Measurements from ENCODE around the gene KPTN. TPM values are rescaled to one million over a fixed set of nuclear protein-coding genes. Genes with fewer than 3 reads are reported as not detected.

Gene KPTN
- total RNA-seq, 1 experiment from 2014 or later, result 22.8 TPM

DNA sequence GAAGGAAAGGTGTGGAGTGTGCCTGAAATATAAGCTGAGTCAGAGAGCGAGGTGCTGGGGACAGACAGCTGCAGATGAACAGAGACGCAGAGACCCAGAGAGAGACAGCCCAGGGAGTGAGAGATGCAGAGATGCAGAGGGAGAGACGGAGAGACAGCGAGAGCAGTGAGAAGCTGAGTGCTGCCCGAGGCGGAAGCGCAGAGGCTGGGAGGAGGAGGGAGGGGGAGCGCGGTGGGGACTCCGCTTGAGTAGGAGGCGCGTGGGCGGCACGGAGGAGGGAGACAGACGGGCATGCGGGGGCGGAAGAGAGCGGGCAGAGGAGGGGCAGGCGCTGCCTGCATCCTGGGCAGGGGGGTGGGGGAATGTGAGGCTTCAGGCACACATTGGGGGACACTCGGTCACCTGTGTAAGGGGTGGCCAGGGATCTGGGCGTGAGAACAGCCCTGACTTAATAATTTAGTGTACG is 38.0 kb downstream of the KPTN start:
- DNase-seq, result peak; percentile 65
- Mint-ChIP-seq H3K36me3 (ENCODE audit: insufficient read depth, unreplicated experiment) (no peaks in the 10 kb centered on the region), H3K27ac (ENCODE audit: unreplicated experiment) (no peak overlapping the region), H3K27me3 (ENCODE audit: unreplicated experiment) (peaks cover 100% of the 10 kb centered on the region), H3K4me3 (ENCODE audit: low read depth, unreplicated experiment) (peak overlapping the region; percentile 36), H3K4me1 (ENCODE audit: low read depth, unreplicated experiment) (peaks cover 13% of the 10 kb centered on the region), H3K9me3 (ENCODE audit: low read depth, unreplicated experiment) (no peaks in the 10 kb centered on the region)
- CTCF ChIA-PET, result interaction anchor here (0.6 to 1.4 kb wide), 4 partner anchors 9 to 332 kb away, joined by 3 to 11 read pairs (median 4); partner anchors contain the start of gene KPTN
- BruUV-seq (replicated peaks), result no TSS peak
- intact Hi-C loops (cut with micrococcal nuclease; ENCODE audit: unreplicated experiment), result no loop called here
- TF ChIP-seq, protein P1, sequence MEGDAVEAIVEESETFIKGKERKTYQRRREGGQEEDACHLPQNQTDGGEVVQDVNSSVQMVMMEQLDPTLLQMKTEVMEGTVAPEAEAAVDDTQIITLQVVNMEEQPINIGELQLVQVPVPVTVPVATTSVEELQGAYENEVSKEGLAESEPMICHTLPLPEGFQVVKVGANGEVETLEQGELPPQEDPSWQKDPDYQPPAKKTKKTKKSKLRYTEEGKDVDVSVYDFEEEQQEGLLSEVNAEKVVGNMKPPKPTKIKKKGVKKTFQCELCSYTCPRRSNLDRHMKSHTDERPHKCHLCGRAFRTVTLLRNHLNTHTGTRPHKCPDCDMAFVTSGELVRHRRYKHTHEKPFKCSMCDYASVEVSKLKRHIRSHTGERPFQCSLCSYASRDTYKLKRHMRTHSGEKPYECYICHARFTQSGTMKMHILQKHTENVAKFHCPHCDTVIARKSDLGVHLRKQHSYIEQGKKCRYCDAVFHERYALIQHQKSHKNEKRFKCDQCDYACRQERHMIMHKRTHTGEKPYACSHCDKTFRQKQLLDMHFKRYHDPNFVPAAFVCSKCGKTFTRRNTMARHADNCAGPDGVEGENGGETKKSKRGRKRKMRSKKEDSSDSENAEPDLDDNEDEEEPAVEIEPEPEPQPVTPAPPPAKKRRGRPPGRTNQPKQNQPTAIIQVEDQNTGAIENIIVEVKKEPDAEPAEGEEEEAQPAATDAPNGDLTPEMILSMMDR (IDR thresholded peaks at IDR 0.05; ENCODE audit: unreplicated experiment), result no peak

DNA sequence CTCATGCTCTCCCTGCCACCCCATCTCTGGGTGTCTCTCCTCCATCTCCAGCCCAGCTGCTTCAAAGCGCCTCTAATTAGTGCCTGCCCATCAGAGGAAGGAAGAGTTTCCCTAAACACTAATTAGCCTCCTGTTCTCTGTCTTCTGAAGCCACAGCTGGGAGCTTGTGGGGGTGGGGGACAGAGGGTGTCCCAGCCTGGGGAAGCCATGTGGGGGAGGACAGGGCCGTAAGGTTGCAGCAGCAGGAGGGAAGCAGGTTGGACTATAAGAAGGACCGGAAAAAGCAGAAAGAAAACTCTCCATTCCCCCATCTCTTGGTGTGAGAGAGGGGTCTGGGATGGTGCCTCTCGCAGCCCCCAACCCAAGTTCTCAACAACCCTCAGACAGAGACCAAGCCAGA is 38.5 kb downstream of the KPTN start:
- peak overlapping the region; percentile 36 for H3K4me3 Mint-ChIP-seq (ENCODE audit: low read depth, unreplicated experiment)
- H3K9me3 Mint-ChIP-seq (ENCODE audit: low read depth, unreplicated experiment), result no peaks in the 10 kb centered on the region
- TF ChIP-seq, protein P1 (IDR thresholded peaks at IDR 0.05; ENCODE audit: unreplicated experiment), result no peak
- H3K36me3 Mint-ChIP-seq (ENCODE audit: insufficient read depth, unreplicated experiment), result no peaks in the 10 kb centered on the region
- peaks cover 100% of the 10 kb centered on the region for H3K27me3 Mint-ChIP-seq (ENCODE audit: unreplicated experiment)
- DNase-seq, result no peak
- no peak overlapping the region for H3K27ac Mint-ChIP-seq (ENCODE audit: unreplicated experiment)
- no TSS peak for BruUV-seq (replicated peaks)
- CTCF ChIA-PET, result interaction anchor here (0.6 to 1.4 kb wide), 3 partner anchors 9 to 332 kb away, joined by 3 to 11 read pairs (median 3); no protein-coding TSS in a partner anchor
- intact Hi-C loops (cut with micrococcal nuclease; ENCODE audit: unreplicated experiment), result no loop called here
- peaks cover 13% of the 10 kb centered on the region for H3K4me1 Mint-ChIP-seq (ENCODE audit: low read depth, unreplicated experiment)

DNA sequence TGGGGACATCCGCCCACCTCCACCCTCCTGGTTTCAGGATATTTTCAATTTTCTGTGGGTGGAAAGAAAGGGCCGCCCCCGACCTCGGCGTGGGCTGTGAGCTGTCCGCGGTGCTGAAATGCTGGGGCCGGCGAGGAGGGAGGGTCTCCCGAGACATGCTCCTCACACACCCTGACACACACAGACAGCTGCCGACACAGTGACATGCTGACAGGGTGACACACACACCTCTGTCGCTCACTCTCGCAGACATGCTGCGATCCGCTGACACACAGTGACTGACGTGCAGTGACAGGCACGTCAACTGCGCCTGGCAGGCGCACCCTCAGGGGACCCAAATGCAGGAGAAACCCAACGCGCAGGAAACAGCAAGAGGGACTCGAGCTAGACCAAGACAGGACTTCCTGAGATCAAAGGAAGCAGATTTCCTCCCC is 39.6 kb downstream of the KPTN start:
- Mint-ChIP-seq H3K27me3 (ENCODE audit: unreplicated experiment) (peaks cover 100% of the 10 kb centered on the region), H3K9me3 (ENCODE audit: low read depth, unreplicated experiment) (no peaks in the 10 kb centered on the region), H3K27ac (ENCODE audit: unreplicated experiment) (no peak overlapping the region), H3K4me3 (ENCODE audit: low read depth, unreplicated experiment) (no peak overlapping the region), H3K4me1 (ENCODE audit: low read depth, unreplicated experiment) (peaks cover 13% of the 10 kb centered on the region), H3K36me3 (ENCODE audit: insufficient read depth, unreplicated experiment) (no peaks in the 10 kb centered on the region)
- CTCF ChIA-PET, result no interaction called here
- TF ChIP-seq, protein P1 (IDR thresholded peaks at IDR 0.05; ENCODE audit: unreplicated experiment), result no peak
- intact Hi-C loops (cut with micrococcal nuclease; ENCODE audit: unreplicated experiment), result no loop called here
- DNase-seq, result no peak
- no TSS peak for BruUV-seq (replicated peaks)

DNA sequence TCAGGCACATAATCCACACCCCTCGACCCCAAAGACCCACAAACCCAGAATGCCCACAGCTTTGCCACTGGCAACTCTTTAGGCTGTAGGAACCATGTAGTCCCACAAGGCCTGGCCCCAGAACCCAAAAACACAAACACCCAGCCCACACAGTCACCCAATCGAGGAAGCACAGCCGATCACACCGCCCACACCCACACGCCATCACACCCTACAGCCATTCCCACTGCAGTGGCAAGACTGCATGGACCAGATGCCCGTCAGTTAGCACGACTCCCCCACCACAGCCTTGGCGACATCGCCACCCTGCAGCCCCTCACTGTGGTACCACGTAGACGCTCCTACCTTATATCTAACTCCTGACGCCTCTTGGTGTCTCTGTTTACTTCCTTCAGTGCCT is 40.7 kb downstream of the KPTN start:
- BruUV-seq (replicated peaks), result no TSS peak
- CTCF ChIA-PET, result no interaction called here
- intact Hi-C loops (cut with micrococcal nuclease; ENCODE audit: unreplicated experiment), result no loop called here
- peaks cover 13% of the 10 kb centered on the region for H3K4me1 Mint-ChIP-seq (ENCODE audit: low read depth, unreplicated experiment)
- H3K9me3 Mint-ChIP-seq (ENCODE audit: low read depth, unreplicated experiment), result no peaks in the 10 kb centered on the region
- peaks cover 100% of the 10 kb centered on the region for H3K27me3 Mint-ChIP-seq (ENCODE audit: unreplicated experiment)
- H3K36me3 Mint-ChIP-seq (ENCODE audit: insufficient read depth, unreplicated experiment), result no peaks in the 10 kb centered on the region
- no peak overlapping the region for H3K27ac Mint-ChIP-seq (ENCODE audit: unreplicated experiment)
- H3K4me3 Mint-ChIP-seq (ENCODE audit: low read depth, unreplicated experiment), result no peak overlapping the region
- DNase-seq, result no peak
- TF ChIP-seq, protein P1 (IDR thresholded peaks at IDR 0.05; ENCODE audit: unreplicated experiment), result no peak

Data from Calu3 (cell line).